KOPT-K1 (cell line): ENCODE measurements around the gene GJC1.
A peak's percentile ranks its signal among the peaks of the same experiment; 100 is the strongest.

Source experiments
- H3K27ac ChIP-seq: fragments of 200-600 bp; sonication (generic); 2 replicates; pipeline ENCODE4 v1.5.1; 2016; ENCODE audit warnings: antibody characterized with exemption, mild to moderate bottlenecking, low read depth, low read length; ENCODE audit not compliant: poor library complexity, severe bottlenecking
- H3K36me3 ChIP-seq: fragments of 200-600 bp; sonication (generic); 2 replicates; pipeline ENCODE4 v1.5.1; 2017; ENCODE audit warnings: antibody characterized with exemption, mild to moderate bottlenecking, low read length, moderate library complexity; ENCODE audit not compliant: insufficient read depth
- H3K9me3 ChIP-seq: fragments of 200-600 bp; sonication (generic); 2 replicates; pipeline ENCODE4 v1.5.1; 2017; ENCODE audit warnings: antibody characterized with exemption, low read length, mild to moderate bottlenecking; ENCODE audit not compliant: insufficient read depth, poor library complexity, severe bottlenecking

The GJC1 gene

GRCh38 chr17:44797802-44798201 lies 32.3 kb downstream of the GJC1 start:
- H3K27ac ChIP-seq: peak overlapping the region; percentile 33
- peaks cover 35% of the 10 kb centered on the region for H3K36me3 ChIP-seq
- no peaks in the 10 kb centered on the region for H3K9me3 ChIP-seq

GRCh38 chr17:44796731-44797130 lies 33.4 kb downstream of the GJC1 start:
- Histone ChIP-seq H3K27ac (no peak overlapping the region), H3K36me3 (peaks cover 25% of the 10 kb centered on the region)

GRCh38 chr17:44795928-44796327 lies 34.2 kb downstream of the GJC1 start:
- Histone ChIP-seq H3K27ac (no peak overlapping the region), H3K36me3 (peaks cover 17% of the 10 kb centered on the region), H3K9me3 (no peaks in the 10 kb centered on the region)

More at GRCh38 chr17:44796731-44797130, 33.4 kb downstream of the GJC1 start:
- H3K9me3 ChIP-seq: no peaks in the 10 kb centered on the region

GRCh38 chr17:44795421-44795820 lies 34.7 kb downstream of the GJC1 start:
- Histone ChIP-seq H3K9me3 (no peaks in the 10 kb centered on the region), H3K27ac (no peak overlapping the region)

GRCh38 chr17:44794851-44795413 lies 35.2 kb downstream of the GJC1 start:
- Histone ChIP-seq H3K27ac (no peak overlapping the region), H3K9me3 (no peaks in the 10 kb centered on the region), H3K36me3 (peaks cover 8% of the 10 kb centered on the region; the same call in 1 of the 2 replicates)

More at GRCh38 chr17:44795421-44795820, 34.7 kb downstream of the GJC1 start:
- H3K36me3 ChIP-seq: peaks cover 12% of the 10 kb centered on the region

- H3K36me3 ChIP-seq: peaks cover 8% of the 10 kb centered on the region; the same call in 1 of the 2 replicates
- H3K27ac ChIP-seq: no peak overlapping the region
- no peaks in the 10 kb centered on the region for H3K9me3 ChIP-seq
Measured at GRCh38 chr17:44793885-44794842, 35.9 kb downstream of the GJC1 start.

GRCh38 chr17:44792276-44792675 lies 37.8 kb downstream of the GJC1 start:
- no peak overlapping the region for H3K27ac ChIP-seq
- H3K36me3 ChIP-seq: peaks cover 2% of the 10 kb centered on the region; the same call in 1 of the 2 replicates
- H3K9me3 ChIP-seq: no peaks in the 10 kb centered on the region

- H3K36me3 ChIP-seq: no peaks in the 10 kb centered on the region
- no peaks in the 10 kb centered on the region for H3K9me3 ChIP-seq
- H3K27ac ChIP-seq: no peak overlapping the region
Measured at GRCh38 chr17:44788139-44788538, 41.9 kb downstream of the GJC1 start.

GRCh38 chr17:44787271-44787940 lies 42.7 kb downstream of the GJC1 start:
- Histone ChIP-seq H3K9me3 (no peaks in the 10 kb centered on the region), H3K36me3 (no peaks in the 10 kb centered on the region), H3K27ac (no peak overlapping the region)

- H3K36me3 ChIP-seq: no peaks in the 10 kb centered on the region
- H3K9me3 ChIP-seq: no peaks in the 10 kb centered on the region
- H3K27ac ChIP-seq: no peak overlapping the region
Measured at GRCh38 chr17:44786551-44787081, 43.5 kb downstream of the GJC1 start.

GRCh38 chr17:44785921-44786320 lies 44.2 kb downstream of the GJC1 start:
- Histone ChIP-seq H3K27ac (no peak overlapping the region), H3K9me3 (no peaks in the 10 kb centered on the region), H3K36me3 (no peaks in the 10 kb centered on the region)

GRCh38 chr17:44782326-44782850 lies 47.7 kb downstream of the GJC1 start:
- Histone ChIP-seq H3K9me3 (no peaks in the 10 kb centered on the region), H3K36me3 (no peaks in the 10 kb centered on the region), H3K27ac (no peak overlapping the region)

GRCh38 chr17:44781551-44782325 lies 48.3 kb downstream of the GJC1 start:
- Histone ChIP-seq H3K9me3 (no peaks in the 10 kb centered on the region), H3K27ac (no peak overlapping the region), H3K36me3 (no peaks in the 10 kb centered on the region)

GRCh38 chr17:44780845-44781480 lies 49.1 kb downstream of the GJC1 start:
- Histone ChIP-seq H3K27ac (no peak overlapping the region), H3K36me3 (no peaks in the 10 kb centered on the region), H3K9me3 (no peaks in the 10 kb centered on the region)
